Spleen (tissue), 7 donors: ENCODE measurements around the gene SLCO4C1.

ENCODE experiments used
- CTCF ChIP-seq, 11 experiments: fragments of 200-600 bp in 7 of 11; fragments of 450-650 bp in 4 of 11; sonication (generic) in 4 of 11; IDR thresholded peaks in 8 of 11; conservative IDR thresholded peaks in 3 of 11; 1 replicate in 7 of 11; 2 replicates in 4 of 11; pipeline versions ENCODE4 v1.4.0 to v1.8.0; 2016 to 2021; ENCODE audit warnings: antibody characterized with exemption in 11 of 11, inconsistent platforms in 4 of 11, mild to moderate bottlenecking in 1 of 11
- POLR2A ChIP-seq, 3 donors: fragments of 450-650 bp; IDR thresholded peaks; one replicate each; pipeline ENCODE4 v1.5.1; 2017; ENCODE audit warnings: antibody characterized with exemption in 3 of 3, mild to moderate bottlenecking in 1 of 3
- POLR2AphosphoS5 ChIP-seq, 3 donors: sonication (generic); formaldehyde crosslinking; IDR thresholded peaks; one replicate each; pipeline ENCODE4 v1.5.1; 2017; ENCODE audit warnings: antibody characterized with exemption in 3 of 3
- donor health status: DM: no; HTN: no; CAD: no; lungs with moderate emphysema.
- donor health status: DM: no; HTN: no; CAD: no.
- donor health status: DM: no; HTN: no; CAD: no.

GRCh38 chr5:102289251-102289899, 6.7 kb downstream of the SLCO4C1 start:
- TF ChIP-seq CTCF (IDR thresholded peaks at IDR 0.05 in 8 of 11, conservative IDR thresholded peaks at IDR 0.05 in 3 of 11) (no peak), POLR2A (IDR thresholded peaks at IDR 0.05) (no peak), POLR2AphosphoS5 (IDR thresholded peaks at IDR 0.05) (no peak)
